ENCODE data around the gene ZNF655. TPM values are rescaled to one million over a fixed set of nuclear protein-coding genes. Genes with fewer than 3 reads are reported as not detected.
A peak's percentile ranks its signal among the peaks of the same experiment; 100 is the strongest.
"Not testable (repeated sequence)": the region's sequence is repeated elsewhere in the genome, so short reads cannot be mapped to it uniquely, and the experiment has no call there.

Gene ZNF655, protein sequence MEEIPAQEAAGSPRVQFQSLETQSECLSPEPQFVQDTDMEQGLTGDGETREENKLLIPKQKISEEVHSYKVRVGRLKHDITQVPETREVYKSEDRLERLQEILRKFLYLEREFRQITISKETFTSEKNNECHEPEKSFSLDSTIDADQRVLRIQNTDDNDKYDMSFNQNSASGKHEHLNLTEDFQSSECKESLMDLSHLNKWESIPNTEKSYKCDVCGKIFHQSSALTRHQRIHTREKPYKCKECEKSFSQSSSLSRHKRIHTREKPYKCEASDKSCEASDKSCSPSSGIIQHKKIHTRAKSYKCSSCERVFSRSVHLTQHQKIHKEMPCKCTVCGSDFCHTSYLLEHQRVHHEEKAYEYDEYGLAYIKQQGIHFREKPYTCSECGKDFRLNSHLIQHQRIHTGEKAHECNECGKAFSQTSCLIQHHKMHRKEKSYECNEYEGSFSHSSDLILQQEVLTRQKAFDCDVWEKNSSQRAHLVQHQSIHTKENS
- 46.1 TPM for polyA plus RNA-seq (ENCODE audit: insufficient read length)

DNA sequence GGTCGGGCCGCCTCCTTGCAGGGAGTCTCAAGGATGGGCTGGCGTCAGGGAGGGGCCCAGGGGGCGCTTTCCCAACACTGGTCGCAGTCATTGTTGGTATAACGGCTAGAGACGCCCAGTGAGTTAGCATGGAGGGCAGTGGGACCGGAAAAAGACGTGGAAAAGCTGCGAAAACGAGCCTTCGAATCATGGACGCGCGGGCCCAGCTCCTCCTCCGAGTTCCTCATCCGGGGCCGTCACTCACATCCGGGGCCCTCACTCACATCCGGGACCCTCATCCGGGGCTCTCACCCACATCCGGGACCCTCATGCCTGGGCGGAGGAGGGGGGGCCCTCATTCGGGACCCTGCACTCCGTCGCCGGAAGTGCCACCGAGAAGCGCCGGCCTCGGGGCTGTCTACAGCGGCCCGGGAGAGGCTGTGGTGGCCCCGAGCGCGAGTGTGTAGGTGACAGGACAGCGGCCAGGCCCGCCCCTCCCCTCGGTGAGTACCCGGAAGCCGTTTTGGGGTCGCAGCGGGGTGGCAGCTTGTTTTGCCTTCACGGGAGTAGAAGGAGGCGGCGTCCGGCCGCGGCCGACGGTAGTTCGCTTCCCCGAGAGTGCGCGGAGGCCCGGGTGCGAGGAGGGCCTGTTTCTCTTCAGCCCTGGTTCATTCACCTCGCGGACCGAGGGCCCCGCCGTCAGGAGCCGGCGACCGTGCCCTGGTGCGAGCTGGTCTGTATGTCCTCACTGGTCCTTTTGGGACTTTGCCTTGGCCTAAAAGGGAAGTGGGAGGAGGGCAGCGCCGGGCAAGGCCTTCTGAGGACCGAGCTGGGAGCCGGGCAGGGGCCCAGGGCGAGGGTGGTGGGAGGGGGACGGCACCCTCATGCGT, at the start of gene ZNF655:
Gene ZNF655 (plus strand): TSS at position 337 of the 869 bp plus-strand sequence. CDS start 1,918 bp downstream, outside the sequence.
- DNase-seq (ENCODE audit: low read depth), result peak; percentile 52

DNA sequence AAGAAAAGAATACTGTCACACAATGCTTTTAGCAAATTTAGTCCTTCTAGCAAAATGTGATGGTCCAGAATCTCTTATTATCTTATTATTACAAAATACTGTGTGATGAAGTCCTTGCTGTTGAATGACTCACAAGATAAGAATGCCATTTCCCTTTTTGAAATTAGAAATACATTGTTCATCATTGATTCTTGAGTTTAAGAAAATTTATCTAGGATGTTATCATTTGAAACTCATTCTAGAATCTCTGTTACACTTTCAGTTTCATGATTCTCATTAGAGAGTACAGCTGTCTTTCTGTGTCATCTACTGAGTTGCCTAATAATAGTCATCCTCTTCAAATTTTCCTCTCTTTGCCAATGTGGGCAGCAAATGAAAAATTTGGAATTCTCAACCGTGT, 44.4 kb upstream of the ZNF655 start:
- DNase-seq (ENCODE audit: low read depth), result no peak

DNA sequence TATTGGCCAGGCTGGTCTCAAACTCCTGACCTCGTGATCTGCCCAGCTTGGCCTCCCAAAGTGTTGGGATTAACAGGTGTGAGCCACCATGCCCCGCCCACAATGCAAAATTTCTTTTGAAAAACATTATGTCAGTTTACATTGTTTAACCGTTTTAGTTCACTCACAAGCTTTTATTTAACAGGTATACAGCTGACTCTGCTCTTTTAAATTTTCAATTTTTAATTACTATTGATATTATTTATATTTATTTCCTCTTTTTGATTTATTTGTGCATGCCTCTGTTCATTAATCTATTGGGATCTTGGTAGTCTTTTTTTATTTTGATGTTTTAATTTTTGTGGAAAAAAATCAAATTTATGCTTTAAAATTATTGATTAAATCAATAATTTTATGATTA, 37.0 kb upstream of the ZNF655 start:
- no peak for DNase-seq (ENCODE audit: low read depth)

DNA sequence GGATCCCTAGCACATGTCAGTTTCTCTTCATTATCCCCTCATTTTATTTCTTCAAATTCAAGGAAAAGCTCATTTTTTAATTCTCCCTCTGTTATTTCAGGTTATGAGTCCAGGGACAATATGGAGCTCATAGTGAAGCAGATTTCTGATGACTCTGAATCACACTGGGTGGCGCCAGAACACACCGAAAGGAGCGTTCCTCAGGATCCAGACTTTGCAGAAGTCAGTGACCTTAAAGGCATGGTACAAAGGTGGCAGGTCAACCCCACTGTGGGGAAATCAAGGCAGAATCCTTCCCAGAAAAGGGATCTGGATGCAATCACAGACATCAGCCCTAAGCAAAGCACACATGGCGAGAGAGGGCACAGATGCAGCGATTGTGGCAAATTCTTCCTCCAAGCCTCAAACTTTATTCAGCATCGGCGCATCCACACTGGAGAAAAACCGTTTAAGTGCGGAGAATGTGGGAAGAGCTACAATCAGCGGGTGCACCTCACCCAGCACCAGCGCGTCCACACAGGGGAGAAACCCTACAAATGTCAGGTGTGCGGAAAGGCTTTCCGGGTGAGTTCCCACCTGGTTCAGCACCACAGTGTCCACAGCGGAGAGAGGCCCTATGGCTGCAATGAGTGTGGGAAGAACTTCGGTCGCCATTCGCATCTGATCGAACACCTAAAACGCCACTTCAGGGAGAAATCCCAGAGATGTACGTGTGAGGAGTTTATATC, 32.6 kb upstream of the ZNF655 start:
- no peak for DNase-seq (ENCODE audit: low read depth)

DNA sequence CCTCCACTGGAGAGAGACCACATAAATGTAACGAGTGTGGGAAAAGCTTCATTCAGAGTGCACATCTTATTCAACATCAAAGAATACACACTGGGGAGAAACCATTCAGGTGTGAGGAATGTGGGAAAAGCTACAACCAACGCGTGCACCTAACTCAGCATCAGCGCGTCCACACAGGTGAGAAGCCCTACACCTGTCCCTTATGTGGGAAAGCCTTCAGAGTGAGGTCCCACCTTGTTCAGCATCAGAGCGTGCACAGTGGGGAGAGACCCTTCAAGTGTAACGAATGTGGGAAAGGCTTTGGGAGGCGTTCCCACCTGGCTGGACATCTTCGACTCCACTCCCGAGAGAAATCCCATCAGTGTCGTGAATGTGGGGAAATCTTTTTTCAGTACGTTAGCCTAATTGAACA, 27.1 kb upstream of the ZNF655 start:
- DNase-seq (ENCODE audit: low read depth), result no peak

DNA sequence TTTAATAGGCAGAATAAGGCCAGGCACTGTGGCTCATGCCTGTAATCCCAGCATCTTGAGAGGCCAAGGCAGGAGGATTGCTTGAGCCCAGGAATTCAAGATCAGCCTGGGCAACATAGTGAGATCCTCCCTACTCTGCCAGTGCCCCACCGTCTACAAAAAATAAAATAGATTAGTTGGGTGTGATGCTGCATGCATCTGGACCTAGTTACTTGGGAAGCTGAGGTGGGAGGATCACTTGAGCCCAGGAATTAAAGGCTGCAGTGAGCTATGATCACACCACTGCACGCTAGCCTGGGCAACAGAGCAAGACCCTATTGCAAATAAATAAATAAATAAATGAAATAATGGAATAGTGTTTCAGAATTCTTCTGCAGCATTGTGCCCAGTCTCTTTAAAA, 22.8 kb upstream of the ZNF655 start:
- no peak for DNase-seq (ENCODE audit: low read depth)

DNA sequence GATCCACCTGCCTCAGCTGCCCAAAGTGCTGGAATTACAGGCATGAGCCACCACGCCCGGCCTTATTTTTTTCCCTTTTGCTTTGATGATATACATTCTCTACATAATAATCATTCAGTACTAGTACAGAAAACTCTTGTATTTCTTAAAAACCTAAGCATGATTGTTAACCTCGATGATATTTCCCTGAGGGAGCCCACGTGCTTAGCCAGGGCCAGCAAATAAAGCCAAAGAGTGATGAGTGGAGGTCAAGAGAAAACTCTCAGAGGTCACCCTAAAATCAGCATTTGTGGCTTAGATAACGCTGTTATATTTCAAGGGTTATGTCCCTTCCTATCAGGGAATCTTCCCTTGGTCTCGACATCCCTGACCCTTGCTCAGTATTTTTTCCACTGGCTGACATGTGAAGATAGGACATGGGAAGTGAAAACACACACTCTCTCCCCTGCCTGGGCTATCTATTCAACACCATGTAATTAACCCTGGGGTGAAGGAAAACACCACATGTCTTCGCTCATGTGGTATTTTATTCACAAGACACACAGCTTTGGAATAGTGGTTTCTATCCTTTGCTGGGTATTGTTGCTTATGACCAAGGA, 19.1 kb upstream of the ZNF655 start:
- no peak for DNase-seq (ENCODE audit: low read depth)

DNA sequence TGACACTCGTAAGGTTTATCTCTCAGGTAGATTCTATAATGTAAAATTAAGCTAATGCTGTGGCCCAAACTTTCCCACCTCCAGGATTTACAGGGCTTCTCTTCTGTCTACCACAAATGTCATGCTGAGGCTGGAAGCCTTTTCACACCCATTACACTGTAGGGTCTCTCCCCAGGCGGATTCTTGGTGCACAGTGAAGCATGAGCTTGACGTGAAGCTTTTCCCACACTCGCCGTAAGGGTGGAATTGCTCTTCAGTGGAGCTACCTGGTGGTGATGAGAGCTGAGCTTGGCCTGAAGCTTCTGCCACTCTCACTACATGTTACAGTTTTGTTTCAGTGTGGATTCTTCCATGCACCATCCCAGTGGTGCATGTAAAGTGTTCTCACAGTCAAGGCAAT, 17.9 kb upstream of the ZNF655 start:
- no peak for DNase-seq (ENCODE audit: low read depth)

DNA sequence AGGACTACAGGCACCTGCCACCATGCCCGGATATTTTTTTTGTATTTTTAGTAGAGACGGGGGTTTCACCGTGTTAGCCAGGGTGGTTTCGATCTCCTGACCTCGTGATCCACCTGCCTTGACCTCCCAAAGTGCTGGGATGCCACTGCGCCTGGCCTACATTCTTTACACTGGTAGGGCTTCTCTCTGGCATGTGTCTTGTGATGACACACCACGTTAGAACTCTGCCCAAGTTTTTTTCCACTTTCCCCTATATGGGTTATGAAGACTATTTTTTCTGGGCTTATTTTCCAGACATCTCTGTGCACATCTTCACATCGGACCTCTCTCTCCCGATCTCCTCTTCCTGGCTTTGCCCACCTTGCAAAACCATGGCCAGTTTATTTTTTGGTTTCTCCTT, 17.2 kb upstream of the ZNF655 start:
- DNase-seq (ENCODE audit: low read depth), result no peak

DNA sequence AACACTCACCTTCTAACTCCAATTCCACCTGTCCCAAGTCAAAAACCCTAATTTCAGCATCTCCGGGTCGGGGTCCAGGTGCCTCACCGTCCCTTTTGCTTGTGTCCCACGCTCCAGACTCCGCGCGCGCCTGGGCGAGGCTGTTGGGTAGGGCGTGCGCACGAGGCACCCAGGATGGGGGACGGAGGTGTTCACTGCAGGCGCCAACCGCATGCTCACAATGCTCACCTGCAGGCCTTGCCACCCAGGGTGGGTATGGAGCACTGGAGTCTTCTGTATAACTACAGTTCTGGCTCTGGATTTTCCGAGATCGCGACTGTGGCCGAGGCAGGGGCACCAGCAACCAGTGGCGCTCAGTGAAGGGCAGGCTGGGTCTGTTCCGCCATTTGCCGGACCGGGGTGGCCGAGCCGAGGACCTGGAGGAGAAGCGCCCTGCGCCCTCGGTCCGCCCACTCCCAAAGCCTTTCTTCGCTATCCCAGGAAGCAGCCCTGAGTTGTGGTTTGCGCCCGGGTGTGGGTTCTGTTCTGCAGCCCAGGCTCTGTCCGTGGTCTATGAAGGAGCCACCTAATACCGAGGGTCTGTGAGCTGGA, 15.3 kb upstream of the ZNF655 start:
- DNase-seq (ENCODE audit: low read depth), result no peak

DNA sequence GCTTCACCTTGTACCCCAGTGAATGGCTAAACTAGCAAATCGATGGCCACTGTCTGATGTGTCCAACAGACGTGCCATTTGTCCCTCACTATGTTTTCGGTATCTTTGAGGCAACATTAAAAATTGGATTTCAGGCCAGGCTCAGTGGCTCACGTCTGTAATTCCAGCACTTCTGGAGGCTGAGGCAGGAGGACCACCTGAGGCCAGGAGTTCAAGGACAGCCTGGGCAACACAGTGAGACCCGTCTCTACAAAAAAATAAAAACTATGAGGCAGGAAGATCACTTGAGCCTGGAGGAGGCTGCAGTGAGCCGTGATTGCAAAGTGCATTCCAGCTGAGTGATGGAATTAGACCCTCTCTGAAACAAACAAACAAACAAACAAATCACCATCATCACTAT, 14.5 kb upstream of the ZNF655 start:
- DNase-seq (ENCODE audit: low read depth), result no peak

DNA sequence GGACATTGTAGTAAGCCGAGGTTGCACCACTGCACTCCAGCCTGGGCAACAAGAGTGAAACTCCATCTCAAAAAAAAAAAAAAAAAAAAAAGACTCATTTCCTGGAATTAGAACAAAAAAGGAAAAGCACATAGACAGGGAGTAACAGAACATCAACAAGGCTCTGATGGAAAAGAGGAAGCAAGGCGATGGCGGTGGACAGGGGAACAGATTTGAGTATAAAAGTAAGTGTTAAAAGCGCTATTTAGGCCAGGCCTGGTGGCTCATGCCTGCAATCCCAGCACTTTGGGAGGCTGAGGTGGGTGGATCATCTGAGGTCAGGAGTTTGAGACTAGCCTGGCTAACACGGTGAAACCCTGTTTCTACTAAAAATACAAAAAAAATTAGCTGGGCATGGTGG, 13.1 kb upstream of the ZNF655 start:
- DNase-seq (ENCODE audit: low read depth), result not testable (repeated sequence)

DNA sequence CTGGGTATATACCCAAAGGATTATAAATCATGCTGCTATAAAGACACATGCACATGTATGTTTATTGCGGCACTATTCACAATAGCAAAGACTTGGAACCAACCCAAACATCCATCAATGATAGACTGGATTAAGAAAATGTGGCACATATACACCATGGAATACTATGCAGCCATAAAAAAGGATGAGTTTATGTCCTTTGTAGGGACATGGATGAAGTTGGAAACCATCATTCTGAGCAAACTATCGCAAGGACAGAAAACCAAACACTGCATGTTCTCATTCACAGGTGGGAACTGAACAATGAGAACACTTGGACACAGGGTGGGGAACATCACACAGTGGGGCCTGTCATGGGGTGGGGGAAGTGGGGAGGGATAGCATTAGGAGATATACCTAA, 8.9 kb upstream of the ZNF655 start:
- not testable (repeated sequence) for DNase-seq (ENCODE audit: low read depth)

DNA sequence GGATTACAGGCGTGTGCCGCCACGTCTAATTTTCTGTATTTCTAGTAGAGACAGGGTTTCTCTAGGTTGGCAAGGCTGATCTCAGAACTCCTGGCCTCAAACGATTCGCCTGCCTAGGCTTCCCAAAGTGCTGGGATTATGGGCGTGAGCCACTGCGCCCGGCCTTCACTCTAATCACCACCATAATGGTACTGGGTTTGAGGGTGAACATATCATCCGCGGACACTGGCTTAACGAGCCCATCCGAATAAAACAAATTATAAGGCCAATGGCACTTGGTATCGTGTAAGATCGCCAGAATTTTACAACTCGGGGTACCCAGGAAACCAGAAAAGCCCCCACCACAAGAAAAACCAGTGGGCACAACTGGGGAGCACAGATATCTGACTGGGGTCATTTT, 7.1 kb upstream of the ZNF655 start:
- DNase-seq (ENCODE audit: low read depth), result no peak

DNA sequence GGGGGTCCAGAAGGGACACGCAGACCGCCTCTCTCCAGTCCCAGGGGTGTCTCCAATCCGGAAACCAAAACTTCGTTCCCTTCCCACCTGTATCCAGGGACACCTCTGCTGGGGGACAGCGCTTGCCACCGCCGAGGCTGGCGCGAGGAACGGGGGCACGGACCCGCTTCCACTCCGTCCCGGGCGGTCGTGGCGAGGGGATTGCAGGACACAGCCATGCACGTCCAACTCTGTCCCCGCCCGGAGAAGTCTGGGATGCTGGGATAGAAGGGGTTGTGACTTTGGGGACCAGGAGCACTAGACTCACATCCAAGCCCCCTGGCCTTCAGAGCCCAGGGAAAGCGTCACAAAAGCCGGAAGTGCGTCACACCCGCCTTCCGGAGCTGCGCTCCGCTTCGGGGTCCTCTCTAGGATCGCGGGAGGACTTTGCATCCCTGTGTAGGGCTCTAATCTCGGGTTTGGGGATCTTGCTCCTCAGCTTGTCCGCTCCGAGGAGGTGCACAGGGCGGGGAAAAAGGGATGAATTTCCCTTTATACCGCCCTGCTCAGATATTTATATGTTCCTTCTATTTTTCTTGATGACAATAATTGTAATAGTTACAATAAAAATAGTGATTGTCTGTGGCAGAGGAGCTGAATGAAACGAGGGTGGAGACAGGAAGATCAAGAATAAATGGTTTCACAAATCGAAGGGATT, 6.5 kb upstream of the ZNF655 start, which contains the start of gene FAM200A:
Gene FAM200A (minus strand): TSS at position 348 of the 697 bp plus-strand sequence. CDS start 3,707 bp downstream, outside the sequence.
- DNase-seq (ENCODE audit: low read depth), result peak; percentile 94

DNA sequence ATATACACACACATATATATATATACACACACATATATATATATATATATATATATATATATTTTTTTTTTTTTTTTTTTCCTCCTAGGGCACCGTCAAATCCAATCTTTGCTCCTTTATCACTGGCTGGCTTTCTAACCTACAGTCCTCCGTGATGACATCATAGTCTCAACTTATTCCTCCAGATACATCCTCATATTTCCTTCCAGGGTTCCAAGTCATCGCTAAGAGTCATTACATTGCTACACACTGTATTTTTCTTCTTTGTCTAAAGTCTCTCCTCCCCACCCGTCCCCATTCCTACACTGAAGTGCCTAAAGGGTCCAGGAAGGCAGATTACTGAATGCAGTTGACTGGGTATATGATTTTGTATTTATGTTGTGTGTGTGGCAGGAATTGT, 5.4 kb upstream of the ZNF655 start:
- no peak for DNase-seq (ENCODE audit: low read depth)

DNA sequence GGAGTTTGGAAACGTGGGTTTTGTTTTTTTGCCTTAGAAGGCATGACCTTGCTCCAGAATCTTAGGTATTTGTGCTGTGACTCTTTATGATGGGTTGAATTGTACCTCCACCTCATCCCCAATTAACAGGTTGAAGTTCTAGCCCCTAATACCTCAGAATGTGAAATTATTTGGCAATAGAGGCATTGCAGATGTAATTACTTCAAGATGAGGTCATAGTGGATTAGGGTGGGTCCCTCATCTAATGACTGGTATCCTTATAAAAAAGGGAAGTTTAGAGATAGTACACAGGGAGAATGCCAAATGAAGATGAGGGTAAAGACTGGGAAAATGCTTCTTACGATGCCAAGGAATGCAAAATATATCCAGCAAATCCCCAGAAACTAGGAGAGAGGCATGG, 3.5 kb upstream of the ZNF655 start:
- no peak for DNase-seq (ENCODE audit: low read depth)

DNA sequence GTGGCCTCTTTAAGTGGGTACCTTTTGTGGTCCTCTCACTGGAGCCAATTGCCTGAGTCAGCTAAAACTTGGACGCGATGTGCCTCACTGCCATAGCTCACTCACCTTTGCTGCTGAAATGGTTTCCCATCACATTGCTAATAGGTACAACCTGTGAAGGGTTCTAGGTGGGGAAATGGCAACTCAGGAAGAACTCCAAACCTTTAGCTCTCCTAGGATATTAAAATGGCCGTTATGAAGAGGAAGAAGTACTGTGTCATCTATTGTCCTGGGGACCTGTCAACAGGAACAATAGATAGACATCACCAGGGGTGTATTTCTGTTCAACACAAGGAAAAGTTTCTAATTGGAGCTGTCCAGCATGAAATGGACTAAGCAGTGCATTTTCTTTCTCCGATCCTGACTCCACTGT, 1.2 kb upstream of the ZNF655 start:
- DNase-seq (ENCODE audit: low read depth), result no peak

DNA sequence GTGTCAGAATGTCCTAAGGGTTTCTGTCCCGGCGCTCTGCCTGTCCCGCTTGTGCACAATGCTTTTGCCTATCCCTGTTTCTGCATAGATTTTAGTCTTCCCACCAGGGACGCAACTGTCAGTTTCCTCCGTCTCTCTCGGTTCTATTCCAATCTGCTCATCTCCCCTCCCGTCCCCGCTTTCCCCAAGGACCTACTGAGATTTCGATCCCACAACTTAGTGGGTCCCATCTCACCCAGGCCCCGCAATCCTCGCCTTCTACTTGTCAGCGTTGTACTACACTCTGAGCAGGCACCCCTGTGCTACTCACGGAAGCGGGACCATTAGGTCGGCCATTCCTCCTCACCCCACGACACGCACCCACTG, 519 bp upstream of the ZNF655 start:
- DNase-seq (ENCODE audit: low read depth), result no peak

DNA sequence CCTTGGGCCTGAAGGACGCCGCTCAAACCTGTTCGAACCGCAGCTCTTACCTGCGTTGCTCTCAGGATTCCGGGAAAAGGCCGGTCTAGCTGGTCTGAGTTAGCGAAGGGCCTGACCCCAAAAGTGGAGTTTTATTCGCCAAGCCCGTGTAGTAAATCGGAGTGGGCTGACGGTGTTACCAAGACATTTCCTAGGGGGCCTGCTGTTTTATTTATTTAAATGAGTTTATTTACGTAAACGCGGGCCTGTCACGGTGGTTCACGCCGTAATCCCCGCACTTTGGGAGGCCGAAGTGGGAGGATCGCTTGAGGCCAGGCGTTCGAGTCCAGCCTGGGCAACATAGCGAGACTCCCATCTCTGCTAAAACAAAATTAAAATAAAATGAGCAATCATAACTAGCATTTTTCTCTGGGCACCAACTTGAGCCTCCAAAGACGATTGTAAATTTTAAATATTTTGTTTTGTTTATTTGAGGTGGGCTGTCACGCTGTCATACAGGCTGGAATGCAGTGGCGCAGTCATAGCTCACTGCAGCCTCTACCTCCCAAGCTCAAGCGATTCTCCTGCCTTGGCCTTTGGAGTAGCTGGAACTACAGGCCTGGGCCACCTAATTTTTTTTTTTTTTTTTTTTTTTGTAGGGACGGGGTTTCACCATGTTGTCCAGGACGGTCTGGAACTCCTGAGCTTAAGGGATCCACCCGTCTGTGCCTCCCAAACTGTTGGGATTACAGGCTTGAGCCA, 903 bp downstream of the ZNF655 start:
- DNase-seq (ENCODE audit: low read depth), result no peak

All from forelimb muscle (tissue), 1 donor.